ENCODE data around the gene LSG1.

Gene LSG1

GRCh38 chr3:194598771-194599557 lies 73.0 kb downstream of the LSG1 start:
- Mint-ChIP-seq H3K4me3 (no peak overlapping the region), H3K36me3 (peaks cover 1% of the 10 kb centered on the region), H3K9me3 (no peaks in the 10 kb centered on the region), H3K27me3 (no peaks in the 10 kb centered on the region), H3K27ac (no peak overlapping the region), H3K4me1 (peaks cover 5% of the 10 kb centered on the region)

- Mint-ChIP-seq H3K9me3 (no peaks in the 10 kb centered on the region), H3K4me3 (no peak overlapping the region), H3K36me3 (peaks cover 1% of the 10 kb centered on the region), H3K4me1 (peaks cover 5% of the 10 kb centered on the region), H3K27ac (no peak overlapping the region), H3K27me3 (no peaks in the 10 kb centered on the region)
These were observed 75.1 kb downstream of the LSG1 start for GRCh38 chr3:194596906-194597305.

GRCh38 chr3:194592798-194593752 lies 78.9 kb downstream of the LSG1 start:
- Mint-ChIP-seq H3K9me3 (no peaks in the 10 kb centered on the region), H3K4me3 (no peak overlapping the region), H3K36me3 (no peaks in the 10 kb centered on the region), H3K27ac (no peak overlapping the region), H3K27me3 (no peaks in the 10 kb centered on the region), H3K4me1 (peaks cover 5% of the 10 kb centered on the region)
